ENCODE results near the gene ZNF480.

- TF ChIP-seq RAD21 (IDR thresholded peaks at IDR 0.05; ENCODE audit: low read depth) (peak; percentile 64), CTCF (IDR thresholded peaks at IDR 0.05 in 2 of 3, conservative IDR thresholded peaks at IDR 0.05 in 1 of 3; ENCODE audit: borderline replicate concordance in 1 of 3, insufficient read depth in 1 of 3, low read depth in 2 of 3, low read length in 2 of 3) (peak; percentile 29 to 35 (median 30); a peak in 4 of 6 replicates), ZNF274 (IDR thresholded peaks at IDR 0.05; ENCODE audit: low read depth, low read length) (no peak)
Measured at GRCh38 chr19:52248241-52248640, 48.7 kb upstream of the ZNF480 start.

Measured in HCT116 (cell line).